Uterus (tissue), 4 donors: Measurements from ENCODE around the gene CCSER1. TPM values are rescaled to one million over a fixed set of nuclear protein-coding genes. Genes with fewer than 3 reads are reported as not detected.

ENCODE experiments used
- DNase-seq, 2 donors: peaks; one replicate each; pipeline ENCODE4 v3.0.0-alpha.2; 2019 to 2020
- H3K27ac ChIP-seq, 2 donors: fragments of 200-600 bp; sonication (generic); 1 replicate in 1 of 2; 2 replicates in 1 of 2; pipeline ENCODE4 v1.5.1; 2016 to 2018
- H3K27me3 ChIP-seq, 2 donors: fragments of 200-600 bp; sonication (generic); one replicate each; pipeline ENCODE4 v1.5.1; 2018 to 2019; ENCODE audit warnings: control low read depth in 1 of 2
- H3K36me3 ChIP-seq, 2 donors: fragments of 200-600 bp; sonication (generic); one replicate each; pipeline ENCODE4 v1.5.1; 2019; ENCODE audit warnings: control low read depth in 1 of 2
- H3K4me1 ChIP-seq, 2 donors: fragments of 200-600 bp; sonication (generic); one replicate each; pipeline ENCODE4 v1.5.1; 2018 to 2019; ENCODE audit warnings: control low read depth in 1 of 2
- H3K4me3 ChIP-seq, 2 donors: fragments of 200-600 bp; sonication (generic); 1 replicate in 1 of 2; 2 replicates in 1 of 2; pipeline ENCODE4 v1.5.1; 2018 to 2019; ENCODE audit warnings: mild to moderate bottlenecking in 1 of 2
- H3K9me3 ChIP-seq, 2 donors: fragments of 200-600 bp; sonication (generic); one replicate each; pipeline ENCODE4 v1.5.1; 2019; ENCODE audit warnings: control low read depth in 1 of 2
- CTCF ChIP-seq, 4 experiments: fragments of 200-600 bp in 2 of 4; fragments of 450-650 bp in 2 of 4; sonication (generic) in 2 of 4; IDR thresholded peaks; one replicate each; pipeline ENCODE4 v1.5.1; 2016 to 2019; ENCODE audit warnings: antibody characterized with exemption in 4 of 4, mild to moderate bottlenecking in 2 of 4, moderate library complexity in 1 of 4
- POLR2A ChIP-seq, 2 donors: fragments of 450-650 bp; IDR thresholded peaks; one replicate each; pipeline ENCODE4 v1.6.1; 2016; ENCODE audit warnings: antibody characterized with exemption in 2 of 2, mild to moderate bottlenecking in 1 of 2, moderate library complexity in 1 of 2
- intact Hi-C: fragments of 100-400 bp; cut with DNase I; formaldehyde crosslinking; loops from one replicate; pipeline ENCODE4 v1.15.1; 2023; ENCODE audit warnings: low total_unique reads
- total RNA-seq, 4 donors: library from RNA; depleted of rRNA in 3 of 4; stranded (reverse); fragments of >200 nt in 3 of 4; gene quantifications; one replicate each; pipeline versions ENCODE4 v1.1.0 to v1.2.4, GENCODE V29; 2014 to 2023
- donor health status: DM: yes; HTN: yes; CAD: no.

The CCSER1 gene
- total RNA-seq, 4 donors from 2014 or later, result 2.8 to 54.7 (median 11.9) TPM

- Histone ChIP-seq H3K36me3 (no peaks in the 10 kb centered on the region), H3K4me3 (no peak overlapping the region), H3K9me3 (no peaks in the 10 kb centered on the region), H3K27me3 (no peaks in the 10 kb centered on the region), H3K4me1 (no peaks in the 10 kb centered on the region), H3K27ac (no peak overlapping the region)
- TF ChIP-seq POLR2A (IDR thresholded peaks at IDR 0.05) (no peak), CTCF (IDR thresholded peaks at IDR 0.05) (no peak)
- intact Hi-C loops, result no loop called here
- DNase-seq, result no peak
These were observed 190.6 kb downstream of the CCSER1 start for GRCh38 chr4:90317785-90318184.

GRCh38 chr4:90318193-90318592, 191.0 kb downstream of the CCSER1 start:
- Histone ChIP-seq H3K27me3 (no peaks in the 10 kb centered on the region), H3K4me1 (no peaks in the 10 kb centered on the region), H3K4me3 (no peak overlapping the region), H3K9me3 (no peaks in the 10 kb centered on the region), H3K36me3 (no peaks in the 10 kb centered on the region), H3K27ac (no peak overlapping the region)
- intact Hi-C loops, result no loop called here
- no peak for TF ChIP-seq CTCF (IDR thresholded peaks at IDR 0.05)
- TF ChIP-seq POLR2A (IDR thresholded peaks at IDR 0.05), result no peak
- no peak for DNase-seq

- Histone ChIP-seq H3K27ac (no peak overlapping the region), H3K9me3 (no peaks in the 10 kb centered on the region), H3K4me1 (no peaks in the 10 kb centered on the region), H3K4me3 (no peak overlapping the region), H3K27me3 (no peaks in the 10 kb centered on the region), H3K36me3 (no peaks in the 10 kb centered on the region)
- DNase-seq, result no peak
- intact Hi-C loops, result no loop called here
- no peak for TF ChIP-seq POLR2A (IDR thresholded peaks at IDR 0.05)
- no peak for TF ChIP-seq CTCF (IDR thresholded peaks at IDR 0.05)
These were observed 201.4 kb downstream of the CCSER1 start for GRCh38 chr4:90328558-90328957.

- TF ChIP-seq CTCF (IDR thresholded peaks at IDR 0.05), result no peak
- TF ChIP-seq POLR2A (IDR thresholded peaks at IDR 0.05), result no peak
These were observed 203.4 kb downstream of the CCSER1 start for GRCh38 chr4:90330546-90330945.

GRCh38 chr4:90345549-90346215, 218.5 kb downstream of the CCSER1 start:
- Histone ChIP-seq H3K27ac (no peak overlapping the region), H3K36me3 (no peaks in the 10 kb centered on the region), H3K4me1 (no peaks in the 10 kb centered on the region), H3K27me3 (no peaks in the 10 kb centered on the region), H3K9me3 (no peaks in the 10 kb centered on the region), H3K4me3 (no peak overlapping the region)
- intact Hi-C loops, result no loop called here
- DNase-seq, result no peak
- TF ChIP-seq CTCF (IDR thresholded peaks at IDR 0.05), result no peak
- TF ChIP-seq POLR2A (IDR thresholded peaks at IDR 0.05), result no peak

More at GRCh38 chr4:90330546-90330945, 203.4 kb downstream of the CCSER1 start:
- no peaks in the 10 kb centered on the region for H3K36me3 ChIP-seq
- H3K27me3 ChIP-seq, result no peaks in the 10 kb centered on the region
- no peaks in the 10 kb centered on the region for H3K9me3 ChIP-seq
- H3K4me1 ChIP-seq, result no peaks in the 10 kb centered on the region
- H3K4me3 ChIP-seq, result no peak overlapping the region
- DNase-seq, result no peak
- intact Hi-C loops, result no loop called here
- H3K27ac ChIP-seq, result no peak overlapping the region
